ENCODE measurements around the gene IRGC.

Gene IRGC

DNA sequence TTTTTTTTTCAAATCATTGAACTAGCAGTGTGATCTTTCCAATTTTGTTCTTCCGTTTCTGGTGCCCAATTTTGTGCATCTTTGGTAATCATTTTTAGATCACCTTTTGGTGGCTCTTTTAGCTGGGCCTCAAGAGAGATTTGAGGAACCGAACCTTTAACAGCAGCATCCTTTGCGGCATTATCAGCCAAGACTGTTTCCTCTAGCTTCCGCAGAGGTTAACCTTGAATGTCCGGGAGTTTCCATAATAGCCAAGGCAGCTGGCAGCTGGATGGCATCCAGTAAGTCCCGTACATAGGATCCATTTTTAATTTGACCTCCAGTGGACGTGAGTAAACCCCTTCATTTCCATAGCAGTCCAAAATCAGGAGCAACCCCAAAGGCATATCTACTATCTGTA is 9.6 kb downstream of the IRGC start:
- no peak for DNase-seq

DNA sequence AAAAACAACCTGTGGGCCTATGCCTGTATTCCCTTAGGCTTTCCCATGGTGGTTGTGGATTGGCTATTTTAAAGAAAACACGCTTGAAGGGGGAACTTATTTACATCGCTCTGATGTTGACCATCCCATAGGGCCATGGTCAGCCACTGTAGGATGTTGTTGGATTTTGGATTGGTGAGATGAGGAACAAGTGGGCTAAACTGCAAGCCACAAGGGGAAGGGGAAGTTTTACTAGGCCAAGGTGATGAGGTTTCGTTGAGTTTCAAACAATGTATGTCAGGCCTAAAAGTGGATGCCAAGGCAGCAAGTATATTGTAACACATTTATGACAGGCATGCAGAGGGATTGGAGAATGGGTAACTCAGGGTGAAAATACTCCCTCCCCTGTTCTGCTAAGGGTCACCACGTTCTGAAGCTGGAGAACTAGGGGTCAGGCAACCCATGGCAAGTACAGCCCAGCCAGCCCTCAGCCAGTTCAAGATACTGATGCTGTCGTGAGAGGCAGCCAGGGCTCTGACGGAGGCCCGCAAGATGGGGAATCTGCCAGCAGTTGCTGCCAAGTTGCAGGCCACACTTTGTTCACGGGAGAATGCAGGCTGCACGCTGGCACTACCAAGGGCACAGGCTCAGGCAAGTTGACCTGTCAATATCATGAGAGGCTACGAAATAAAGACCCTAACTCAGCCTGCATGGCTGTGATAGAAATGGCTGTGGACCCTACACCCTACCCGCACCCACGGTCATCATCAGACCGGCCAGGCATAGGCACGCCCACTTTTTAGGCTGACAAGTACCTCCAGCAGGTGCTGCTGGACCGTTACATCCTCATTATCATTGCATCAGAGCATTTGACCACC is 11.1 kb downstream of the IRGC start:
- DNase-seq: no peak

DNA sequence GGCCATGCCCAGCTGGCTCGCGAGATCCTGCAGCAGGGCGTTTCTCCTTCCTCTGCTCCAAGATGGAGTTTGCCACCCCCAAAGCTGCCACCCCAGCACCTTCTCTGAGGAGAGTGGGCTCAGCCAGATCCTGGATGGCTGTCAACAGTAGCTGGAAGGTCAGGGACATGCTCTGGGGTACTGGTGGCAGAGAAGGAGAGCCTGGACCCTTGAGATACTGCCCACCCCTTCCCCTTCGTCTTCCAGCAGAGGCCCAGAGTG is 11.6 kb downstream of the IRGC start:
- DNase-seq: no peak

DNA sequence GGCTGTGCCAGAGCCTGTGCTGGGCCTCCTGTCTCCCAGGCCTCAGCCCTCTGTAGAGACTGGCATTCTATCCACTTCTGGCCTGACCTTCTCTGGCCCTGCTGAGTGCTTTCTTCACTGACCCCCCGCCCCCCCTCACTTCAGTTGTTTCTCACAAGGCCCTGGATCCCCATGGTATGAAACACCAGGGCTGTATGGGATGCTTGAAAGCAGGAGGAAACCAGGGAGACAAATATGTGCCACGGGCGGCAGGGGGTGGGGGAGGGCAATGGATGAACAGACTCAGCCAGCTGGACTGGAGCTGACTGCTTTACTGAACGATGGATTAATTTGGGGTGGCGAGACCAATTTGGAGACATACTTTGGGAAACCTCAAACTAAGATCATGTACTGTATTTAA is 14.0 kb downstream of the IRGC start:
- DNase-seq: no peak

DNA sequence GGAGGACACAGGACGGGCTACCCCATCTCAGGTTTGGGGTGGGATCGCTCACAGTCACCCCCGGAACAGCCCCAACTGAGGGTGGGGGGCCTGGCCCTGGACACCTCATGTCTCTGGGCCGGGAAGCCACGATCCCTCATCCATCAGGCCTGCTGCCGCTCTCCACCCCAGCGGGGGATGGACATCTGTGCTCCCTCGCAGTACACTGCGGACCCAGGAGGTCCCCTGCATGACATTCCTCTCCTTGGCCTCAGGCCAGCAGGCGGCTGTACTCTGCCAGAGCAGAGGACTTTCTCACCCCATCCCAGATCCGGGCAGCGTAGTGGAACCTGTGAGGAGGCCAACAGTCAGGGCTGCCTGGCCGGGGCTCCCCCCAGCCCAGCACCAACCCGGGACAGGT is 15.5 kb downstream of the IRGC start:
- DNase-seq: no peak

DNA sequence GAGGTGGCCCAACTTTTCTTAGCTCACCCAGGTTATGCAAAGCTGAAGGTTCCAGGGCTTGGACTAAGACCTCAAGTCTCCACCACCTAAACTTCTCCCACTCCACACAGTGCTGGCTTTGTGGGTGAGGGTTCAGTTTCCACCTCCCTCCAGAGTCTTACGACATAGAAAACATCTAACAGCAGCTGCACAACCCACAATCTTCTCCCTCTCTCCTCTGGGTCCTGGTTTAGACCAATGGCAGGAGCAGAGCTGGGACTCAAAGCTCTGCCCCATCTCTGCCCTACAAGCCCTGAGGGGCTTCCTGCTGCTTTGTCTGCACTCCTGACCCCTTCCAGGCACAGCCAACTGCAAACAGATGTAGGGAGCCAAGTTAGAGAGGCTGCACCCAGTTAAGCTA is 16.0 kb downstream of the IRGC start:
- DNase-seq: no peak

DNA sequence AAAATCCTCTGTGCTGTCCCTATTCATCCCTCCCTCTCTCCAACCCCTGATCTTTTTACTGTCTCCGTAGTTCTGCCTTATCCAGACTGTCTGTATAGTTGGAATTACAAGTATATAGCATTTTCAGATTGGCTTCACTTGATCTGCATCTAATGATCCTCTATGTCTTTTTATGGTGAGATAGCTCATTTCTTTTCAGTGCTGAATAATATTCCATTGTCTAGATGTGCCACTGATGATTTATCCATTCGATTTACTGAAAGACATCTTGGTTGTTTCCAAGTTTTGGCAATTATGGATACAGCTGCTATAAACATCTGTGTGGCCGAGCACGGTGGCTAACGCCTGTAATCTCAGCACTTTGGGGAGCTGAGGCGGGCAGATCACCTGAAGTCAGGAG is 19.1 kb downstream of the IRGC start:
- no peak for DNase-seq

DNA sequence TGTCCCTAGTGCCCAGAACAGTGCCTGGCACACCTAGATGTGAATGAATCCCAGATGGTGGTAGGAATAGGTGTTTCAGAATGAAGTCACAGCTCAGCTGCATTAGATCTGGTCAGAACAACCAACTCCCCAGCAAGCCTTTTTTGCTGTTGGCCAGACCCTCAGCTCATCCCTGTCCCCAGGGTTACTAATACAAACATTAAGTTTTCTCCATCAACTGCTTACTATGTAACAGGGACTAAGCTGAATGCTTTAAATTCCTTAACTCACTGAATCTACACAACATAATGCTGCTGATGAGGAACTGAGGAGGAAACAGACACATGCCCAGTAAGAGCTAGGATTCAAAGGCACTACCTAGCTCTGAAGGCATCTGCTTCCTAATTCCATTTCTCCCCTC is 20.1 kb downstream of the IRGC start:
- no peak for DNase-seq

DNA sequence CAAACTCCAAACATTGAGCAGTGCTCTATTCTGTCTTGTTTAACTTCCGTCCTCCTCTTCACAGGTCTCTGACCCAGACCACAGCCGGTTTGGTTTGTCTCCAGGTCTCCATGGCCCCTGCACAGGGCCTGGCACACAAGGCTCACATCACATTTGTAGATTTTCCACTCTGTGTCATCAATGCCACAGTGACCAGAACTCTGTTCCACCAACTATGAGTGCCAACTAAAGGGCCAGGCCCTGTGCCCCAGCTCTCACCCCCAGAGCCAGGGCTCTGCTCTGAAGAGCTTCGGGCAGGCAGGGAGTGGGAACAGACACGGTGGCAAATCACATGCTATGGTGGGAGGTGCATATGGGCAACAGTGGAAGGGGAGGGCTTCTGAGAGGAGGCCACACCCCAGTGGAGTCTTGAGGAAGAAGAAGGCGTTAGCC is 22.9 kb downstream of the IRGC start:
- no peak for DNase-seq

DNA sequence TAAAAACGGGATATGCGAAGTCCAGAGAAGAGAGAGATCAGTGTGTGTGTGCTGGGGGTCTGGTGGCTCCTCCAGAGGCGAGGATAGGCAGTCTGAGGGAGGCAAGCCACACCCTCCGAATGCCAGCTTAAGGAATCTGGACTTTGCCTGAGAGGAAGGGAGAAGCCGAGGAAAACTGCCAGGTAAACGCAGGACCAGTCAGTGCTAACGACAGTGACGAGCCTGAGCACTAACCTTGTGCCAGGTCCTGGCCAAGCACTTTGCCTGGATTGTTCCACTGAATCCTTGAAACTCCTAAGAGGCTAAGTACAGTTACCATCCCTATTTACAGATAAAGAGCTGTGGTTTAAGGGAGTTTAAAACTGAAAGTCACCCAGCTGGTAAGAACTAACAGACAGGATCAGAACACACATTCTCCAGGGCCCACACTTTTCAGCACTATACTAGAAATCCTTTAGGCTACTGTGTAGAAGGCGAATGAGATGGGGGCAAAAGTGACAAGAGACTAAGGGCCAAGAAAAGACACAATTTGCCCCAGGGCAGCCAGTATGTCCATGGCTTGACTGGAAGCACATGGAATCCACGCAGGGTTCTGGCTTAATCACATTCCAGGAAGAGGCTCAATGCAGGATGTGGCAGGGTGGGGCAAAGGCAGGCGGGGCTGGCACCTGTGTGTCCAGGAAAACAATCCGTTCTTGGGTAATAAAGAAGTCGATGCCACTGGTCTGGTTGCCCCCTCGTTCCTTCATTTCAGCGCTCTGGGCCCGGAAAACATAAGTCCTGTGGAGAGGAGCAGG is 23.8 kb downstream of the IRGC start:
- no peak for DNase-seq

DNA sequence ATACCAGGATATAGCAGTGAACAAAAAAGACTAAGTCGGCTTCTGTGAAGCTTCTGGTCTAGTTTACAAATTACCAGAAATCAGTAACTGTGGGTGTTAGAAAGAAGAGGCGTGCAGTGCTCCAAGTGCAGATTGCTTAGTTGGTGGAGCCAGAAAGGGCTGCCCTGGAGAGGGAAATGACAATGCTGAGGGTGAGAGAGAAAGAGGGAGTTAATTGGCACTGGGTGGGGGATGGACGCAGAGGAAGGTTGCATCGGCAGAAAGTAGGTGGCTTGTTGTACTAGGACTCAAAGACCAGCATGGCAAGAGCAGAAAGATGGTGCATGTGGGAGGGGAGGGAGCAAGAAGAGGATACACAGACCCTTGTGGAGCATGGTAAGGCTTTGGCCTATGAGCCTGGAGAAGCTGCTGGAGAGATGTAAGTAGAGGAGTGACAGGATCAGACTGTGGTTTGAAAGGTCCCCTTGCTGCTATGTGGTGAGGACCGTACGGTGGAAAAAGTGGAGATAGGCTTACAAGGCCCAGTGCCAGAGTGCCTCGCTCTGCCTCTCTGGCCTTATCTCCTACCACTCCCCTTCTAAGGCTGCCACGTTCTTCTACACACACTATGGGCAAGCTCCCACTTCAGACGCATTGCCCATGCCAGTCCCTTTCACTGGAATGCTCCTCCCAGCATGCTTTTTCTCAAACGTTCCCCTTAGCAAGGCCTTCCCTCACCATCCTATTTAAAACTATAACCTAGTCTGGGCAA is 25.4 kb downstream of the IRGC start:
- DNase-seq: no peak

DNA sequence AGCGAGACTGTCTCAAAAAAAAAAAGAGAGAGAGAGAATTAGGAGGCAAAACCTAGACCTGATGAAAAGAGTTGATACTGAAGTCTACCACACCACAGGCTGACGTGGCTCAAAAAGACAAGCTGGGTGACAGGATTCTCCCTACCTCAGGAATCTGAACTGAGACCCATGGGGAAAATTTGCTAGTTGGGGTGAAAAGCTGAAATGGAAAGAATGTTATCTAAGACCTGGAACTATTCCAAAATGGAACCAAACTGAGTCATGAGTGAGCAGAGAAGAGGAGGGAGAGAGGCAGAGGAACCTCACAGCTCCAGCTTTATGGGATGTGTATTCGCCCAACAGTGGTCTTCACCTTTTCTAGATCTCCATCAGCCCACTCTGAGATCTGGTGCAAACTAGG is 27.2 kb downstream of the IRGC start:
- DNase-seq: no peak

DNA sequence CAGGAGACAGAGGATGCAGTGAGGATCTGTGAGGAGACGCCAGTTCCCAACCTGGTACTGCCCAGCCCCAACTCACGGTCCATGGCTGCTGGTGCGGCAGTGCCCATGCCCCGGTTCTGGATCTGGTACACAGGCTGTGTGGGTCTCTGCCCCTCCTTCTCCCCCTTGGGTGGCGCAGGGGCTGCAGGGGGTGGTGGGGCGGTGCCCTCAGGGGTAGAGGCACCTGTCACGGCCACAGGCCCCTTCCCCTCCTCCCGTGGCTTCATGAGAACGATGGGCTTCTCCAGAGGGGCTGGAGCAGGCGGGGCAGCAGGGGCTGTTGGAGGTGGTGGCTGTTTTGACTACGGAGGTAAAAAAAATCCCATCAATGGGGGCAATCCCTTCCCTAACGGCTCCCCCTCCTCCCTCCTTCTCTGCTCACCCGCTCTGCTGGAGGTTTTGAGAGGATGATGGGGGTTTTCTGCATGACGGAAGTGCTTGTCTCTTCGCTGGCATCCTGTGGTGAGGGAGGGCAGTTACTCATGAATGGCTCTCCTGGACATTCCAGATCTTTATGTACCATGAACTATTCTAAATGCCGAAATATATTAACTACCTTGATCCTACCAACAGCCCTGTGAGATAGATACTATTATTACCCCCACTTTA is 31.8 kb downstream of the IRGC start:
- no peak for DNase-seq

DNA sequence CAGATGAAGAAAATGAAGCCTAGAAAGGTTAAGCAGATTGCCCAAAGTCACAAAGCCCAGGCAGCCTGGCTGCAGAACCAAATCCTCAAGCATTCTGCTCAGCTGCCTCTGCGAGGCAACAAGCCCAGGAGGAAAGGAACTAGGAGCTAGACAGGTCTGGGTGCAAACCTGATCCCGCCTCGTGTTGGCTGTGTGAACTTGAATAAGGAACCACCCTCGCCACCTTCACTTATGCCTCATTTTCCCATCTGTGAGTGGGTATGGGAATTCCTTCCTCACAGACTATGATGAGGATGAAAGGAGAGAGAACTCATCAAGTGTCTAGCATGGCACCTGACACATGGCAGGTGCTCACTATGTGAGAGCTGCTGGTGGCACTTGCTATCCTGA is 32.3 kb downstream of the IRGC start:
- DNase-seq: no peak

DNA sequence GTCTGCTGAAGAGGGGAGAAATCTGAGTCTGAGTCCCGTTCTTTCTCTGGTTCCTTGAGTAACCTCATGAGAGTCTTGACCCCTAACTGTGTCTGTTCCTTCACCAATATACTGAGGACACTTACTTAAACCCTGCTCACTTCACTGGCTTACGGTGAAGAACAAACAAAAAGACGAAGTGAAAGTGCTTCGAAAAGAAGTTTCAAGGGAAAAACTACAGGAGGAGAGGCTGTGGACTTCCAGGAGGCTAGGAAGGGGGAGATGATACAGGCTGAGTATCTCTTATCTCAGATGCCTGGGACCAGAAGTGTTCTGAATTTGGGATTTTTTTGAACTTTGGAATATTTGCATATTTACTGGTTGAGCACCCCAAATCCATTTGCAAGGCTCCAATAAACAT is 32.8 kb downstream of the IRGC start:
- no peak for DNase-seq

DNA sequence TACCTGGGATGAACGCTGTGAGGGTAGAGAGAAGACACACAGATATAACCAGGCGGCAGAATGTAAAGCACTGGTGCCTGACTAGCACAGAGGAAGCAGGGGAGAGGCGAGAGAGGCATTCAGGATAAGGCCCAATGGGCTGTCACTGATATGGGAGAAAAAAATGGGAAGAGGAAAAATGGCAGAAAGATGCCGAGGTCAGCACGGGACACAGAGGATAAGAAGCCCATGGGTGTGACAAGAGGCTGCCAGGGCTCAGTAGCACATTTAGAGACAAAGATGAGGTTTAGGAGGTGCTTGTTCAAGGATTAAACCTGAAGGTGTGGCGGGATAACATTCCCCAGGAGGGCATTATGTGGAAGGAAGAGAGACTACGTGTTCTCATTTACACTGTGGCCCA is 33.3 kb downstream of the IRGC start:
- no peak for DNase-seq

DNA sequence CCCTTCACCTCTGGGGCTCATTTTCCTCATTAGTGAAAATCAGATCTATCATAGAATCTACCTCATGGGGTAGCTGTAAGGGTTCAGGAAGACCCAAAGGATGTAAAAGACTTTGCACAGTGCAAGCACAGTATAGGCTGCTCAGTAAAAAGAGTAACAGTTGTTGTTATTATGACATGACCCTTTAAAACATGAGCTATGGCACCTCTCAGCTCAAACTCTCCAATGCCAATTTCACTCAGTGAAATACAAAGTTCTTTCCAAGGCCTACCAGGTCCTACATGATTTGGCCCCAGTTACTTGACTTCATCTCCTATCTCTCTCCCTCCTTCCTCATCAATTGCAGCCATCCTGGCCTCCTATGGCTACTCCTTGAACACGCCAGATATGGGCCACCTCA is 34.0 kb downstream of the IRGC start:
- DNase-seq: no peak

DNA sequence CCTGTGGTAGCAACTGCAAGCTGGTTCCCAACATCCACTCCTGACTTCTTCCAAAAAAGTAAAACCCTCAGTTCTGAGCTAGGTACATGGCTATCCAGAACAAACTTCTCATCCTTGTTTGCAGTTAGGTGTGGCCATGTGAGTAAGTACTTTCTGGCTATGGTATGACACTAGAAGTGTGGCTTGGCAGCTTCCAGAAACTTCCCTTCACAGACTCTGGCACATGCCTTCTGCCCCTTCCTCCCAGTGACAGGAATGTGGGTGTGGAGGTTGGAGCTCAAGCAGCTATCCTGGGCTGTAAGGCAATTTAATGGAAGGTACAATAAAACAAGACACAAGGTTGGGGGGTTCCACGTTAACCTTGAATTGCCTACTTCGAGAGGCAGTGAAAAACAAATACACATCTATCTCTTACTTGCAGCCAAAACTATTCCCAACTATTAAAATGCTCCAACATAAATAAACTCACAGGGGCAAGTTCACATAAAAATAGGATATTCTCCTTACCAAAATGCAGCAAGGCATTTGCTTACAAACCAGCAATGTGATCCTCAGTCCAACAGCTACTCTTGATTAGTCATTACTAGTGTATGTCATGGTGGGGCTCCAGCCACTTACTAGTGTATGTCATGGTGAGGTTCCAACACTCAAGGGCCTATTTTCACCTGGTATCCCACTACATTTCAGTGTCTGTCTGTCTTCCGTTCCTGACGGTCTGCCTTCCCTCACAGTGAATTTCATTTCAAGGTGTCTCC is 35.8 kb downstream of the IRGC start:
- no peak for DNase-seq

DNA sequence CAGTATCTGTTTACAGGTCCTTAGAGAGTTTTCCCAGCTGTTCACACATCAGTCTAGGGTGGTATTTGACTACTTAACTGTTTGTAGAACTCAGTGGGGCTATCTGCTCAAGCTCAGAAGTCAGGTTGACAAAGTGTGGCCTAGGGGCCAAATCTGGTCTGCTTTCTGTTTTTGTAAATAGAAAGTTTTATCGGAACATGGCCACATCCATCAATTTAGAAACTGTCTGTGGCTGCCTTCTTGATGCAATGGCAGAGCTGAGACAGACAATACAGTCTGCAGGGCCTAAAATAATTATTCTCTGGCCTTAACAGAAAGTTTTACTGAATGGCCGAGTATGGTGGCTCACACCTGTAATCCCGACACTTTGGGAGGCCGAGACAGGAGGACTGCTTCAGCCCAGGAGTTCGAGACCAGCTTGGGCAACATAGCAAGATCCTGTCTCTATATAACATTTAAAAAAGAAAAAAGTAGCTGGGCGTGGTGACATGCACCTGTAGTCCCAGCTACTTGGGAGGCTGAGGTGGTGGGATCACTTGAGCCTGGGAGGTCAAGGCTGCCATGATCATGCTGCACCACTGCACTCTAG is 36.5 kb downstream of the IRGC start:
- no peak for DNase-seq

DNA sequence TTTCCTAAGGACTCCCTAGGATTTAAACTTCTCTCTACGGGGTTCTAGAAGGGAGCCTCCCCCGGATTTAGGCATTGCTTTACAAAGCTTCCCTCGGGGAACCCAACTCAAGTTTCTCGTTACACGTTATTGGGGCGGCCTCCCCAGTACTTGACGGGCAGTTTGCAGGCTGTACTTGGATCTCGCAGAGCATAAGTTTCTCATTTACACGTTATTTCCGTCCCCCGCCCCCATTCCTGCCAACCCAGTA is 38.3 kb downstream of the IRGC start:
- no peak for DNase-seq

DNA sequence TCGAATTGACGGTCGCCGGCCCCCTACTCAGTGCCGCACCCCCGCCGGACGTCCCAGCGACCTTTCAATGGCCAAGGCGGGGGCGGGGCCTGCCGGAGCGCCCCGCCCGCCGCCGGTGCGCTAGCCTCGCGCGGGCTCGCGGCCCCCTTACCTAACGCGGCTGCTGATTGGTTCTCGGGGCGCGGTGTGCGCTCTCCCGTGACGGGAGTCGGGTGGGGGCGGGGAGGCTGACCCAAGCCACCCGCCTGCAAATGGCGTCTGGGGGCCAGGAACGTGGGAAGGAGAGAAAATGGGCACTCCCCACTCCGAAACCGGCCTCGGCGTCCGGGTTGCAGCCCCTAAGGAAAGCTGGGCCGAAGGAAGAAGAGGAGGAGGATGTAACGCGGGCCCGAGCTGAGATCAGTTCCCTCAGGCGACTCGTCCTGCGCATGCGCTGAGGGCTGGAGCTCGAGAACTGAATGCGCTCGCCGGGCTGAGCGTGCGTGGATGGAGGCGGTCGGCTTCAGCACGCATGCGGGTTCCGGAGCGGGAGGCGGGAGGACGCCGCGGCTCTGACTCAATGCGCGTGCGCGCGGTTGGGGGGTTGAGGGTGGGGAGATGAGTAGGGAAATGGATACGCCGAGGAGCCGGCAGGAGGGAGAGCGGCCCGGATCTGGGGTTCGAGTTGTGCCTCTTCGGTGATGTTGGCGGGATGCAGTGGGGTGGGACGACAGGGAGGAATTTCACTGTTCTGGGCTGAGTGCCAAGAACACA is 38.8 kb downstream of the IRGC start, which contains the start of gene SMG9:
SMG9 (minus strand) TSS at position 460 of the 753 bp plus-strand sequence. CDS start 4,221 bp downstream, outside the sequence.
- DNase-seq: peak; percentile 96
